Kidney (tissue), 14 donors: ENCODE measurements around the gene SLC4A4. TPM values are rescaled to one million over a fixed set of nuclear protein-coding genes. Genes with fewer than 3 reads are reported as not detected.

Experiments used
- DNase-seq, 5 donors: peaks; one replicate each; pipeline ENCODE4 v3.0.0-alpha.2; 2013 to 2020
- FAIRE-seq: peaks from 2 replicates; lab custom pipeline; 2012; peaks lifted over from hg19 to GRCh38; lab: Jason Lieb, UNC
- H3K27ac ChIP-seq, 2 donors: one replicate each; pipeline ENCODE4 v1.7.0; 2013; ENCODE audit warnings: low read depth in 2 of 2, low read length in 2 of 2, inconsistent platforms in 1 of 2
- H3K27me3 ChIP-seq: one replicate; pipeline ENCODE4 v1.7.1; 2013; ENCODE audit warnings: low read length, inconsistent platforms; ENCODE audit not compliant: control insufficient read depth, insufficient read depth
- H3K36me3 ChIP-seq, 3 donors: one replicate each; pipeline versions ENCODE4 v1.7.0 to v1.7.1; 2013; ENCODE audit warnings: low read length in 3 of 3, control low read depth in 1 of 3, inconsistent platforms in 1 of 3; ENCODE audit not compliant: insufficient read depth in 3 of 3, control insufficient read depth in 2 of 3
- H3K4me1 ChIP-seq, 3 donors: one replicate each; pipeline versions ENCODE4 v1.7.0 to v1.7.1; 2013; ENCODE audit warnings: low read length in 3 of 3, inconsistent platforms in 1 of 3, low read depth in 1 of 3; ENCODE audit not compliant: control insufficient read depth in 2 of 3, insufficient read depth in 2 of 3
- H3K4me3 ChIP-seq, 3 donors: one replicate each; pipeline versions ENCODE4 v1.7.0 to v1.8.1; 2013; ENCODE audit warnings: low read length in 3 of 3, control low read depth in 1 of 3, inconsistent platforms in 1 of 3
- H3K9ac ChIP-seq, 3 donors: one replicate each; pipeline versions ENCODE4 v1.7.0 to v1.7.1; 2013; ENCODE audit warnings: low read length in 3 of 3, control low read depth in 1 of 3, inconsistent platforms in 1 of 3
- H3K9me3 ChIP-seq, 3 donors: one replicate each; pipeline versions ENCODE4 v1.7.0 to v1.7.1; 2013; ENCODE audit warnings: low read length in 3 of 3, control low read depth in 1 of 3, inconsistent platforms in 1 of 3; ENCODE audit not compliant: control insufficient read depth in 2 of 3, insufficient read depth in 1 of 3
- CTCF ChIP-seq: IDR thresholded peaks from 3 replicates; pipeline ENCODE4 v1.5.1; 2012; ENCODE audit warnings: mild to moderate bottlenecking, moderate library complexity, borderline replicate concordance; ENCODE audit not compliant: insufficient read depth; ENCODE audit errors: extremely low read depth
- intact Hi-C: fragments of 100-400 bp; cut with DNase I; formaldehyde crosslinking; loops from one replicate; pipeline ENCODE4 v1.11.1; 2022
- polyA plus RNA-seq: library from polyadenylated mRNA; stranded (reverse); fragments of 350-450 nt; fragmentation: Illumina TruSeq; extraction: RNeasy Lipid Tissue Mini Kit (QIAGEN cat#74804); gene quantifications from one replicate; pipeline ENCODE4 v1.2.3, GENCODE V29; 2014; ENCODE audit warnings: low read depth, low replicate concordance; ENCODE audit not compliant: insufficient read depth
- total RNA-seq: library from RNA; stranded (reverse); fragmentation: NEBNext Ultra II Directional; extraction: Animal tissue kit (Norgen Biotek cat#: 25700); gene quantifications from one replicate; pipeline ENCODE4 v1.2.1, GENCODE V29; 2021
- donor health status: control.
- donor health status: control.
- donor health status: control.
- donor health status: control.
- donor health status: control.
- donor health status: DM: yes; HTN: yes; CAD: no.
- donor health status: Normal renal cell carcinoma (clear cell type).

Gene SLC4A4
- total and polyA plus RNA-seq, 2 donors from 2014 or later = 37.1 to 56.5 TPM

GRCh38 chr4:71614621-71615020 lies 275.8 kb downstream of the SLC4A4 start:
- DNase-seq = no peak
- FAIRE-seq = no peak
- H3K4me3 ChIP-seq = no peak overlapping the region
- TF ChIP-seq CTCF = no peak
- no peak overlapping the region for H3K27ac ChIP-seq
- no peak overlapping the region for H3K9ac ChIP-seq
- H3K27me3 ChIP-seq = no peaks in the 10 kb centered on the region
- no peaks in the 10 kb centered on the region for H3K4me1 ChIP-seq
- H3K36me3 ChIP-seq = no peaks in the 10 kb centered on the region
- no peaks in the 10 kb centered on the region for H3K9me3 ChIP-seq
- intact Hi-C loops = no loop called here

GRCh38 chr4:71616168-71616811 lies 277.5 kb downstream of the SLC4A4 start:
- no peaks in the 10 kb centered on the region for H3K36me3 ChIP-seq
- intact Hi-C loops = no loop called here
- H3K4me3 ChIP-seq = no peak overlapping the region
- H3K27me3 ChIP-seq = no peaks in the 10 kb centered on the region
- TF ChIP-seq CTCF = no peak
- H3K9me3 ChIP-seq = no peaks in the 10 kb centered on the region
- FAIRE-seq = no peak
- H3K27ac ChIP-seq = no peak overlapping the region
- no peak overlapping the region for H3K9ac ChIP-seq
- no peak for DNase-seq
- no peaks in the 10 kb centered on the region for H3K4me1 ChIP-seq
